Ishikawa (cell line): Measurements from ENCODE around the gene NUB1.

Experiments
- EGR1 ChIP-seq: IDR thresholded peaks from 2 replicates; pipeline ENCODE4 v1.6.1; 2012
- EP300 ChIP-seq: IDR thresholded peaks from 2 replicates; pipeline ENCODE4 v1.6.1; 2012; ENCODE audit warnings: borderline replicate concordance
- FOXM1 ChIP-seq: IDR thresholded peaks from 2 replicates; pipeline ENCODE4 v1.6.1; 2012; ENCODE audit warnings: low read depth, borderline replicate concordance
- MAX ChIP-seq: IDR thresholded peaks from 2 replicates; pipeline ENCODE4 v1.6.1; 2012
- NFIC ChIP-seq: IDR thresholded peaks from 2 replicates; pipeline ENCODE4 v1.6.1; 2012
- RAD21 ChIP-seq: IDR thresholded peaks from 2 replicates; pipeline ENCODE4 v1.6.1; 2012; ENCODE audit warnings: low read depth
- REST ChIP-seq: IDR thresholded peaks from 2 replicates; pipeline ENCODE4 v1.6.1; 2012; ENCODE audit warnings: low read depth, mild to moderate bottlenecking
- TEAD4 ChIP-seq: IDR thresholded peaks from 2 replicates; pipeline ENCODE4 v1.6.1; 2012
- YY1 ChIP-seq: IDR thresholded peaks from 2 replicates; pipeline ENCODE4 v1.6.1; 2012; ENCODE audit warnings: low read depth

GRCh38 chr7:151426904-151427704 lies 85.5 kb downstream of the NUB1 start:
- TF ChIP-seq EGR1 (no peak), MAX (no peak), EP300 (no peak), REST (no peak), RAD21 (no peak), YY1 (no peak), TEAD4 (no peak), FOXM1 (no peak), NFIC (no peak)
